NCI-H2171 treated with DMSO at 0.1 percent for 48 hours (cell line): ENCODE measurements around the gene SURF1.

Source experiments
- DNase-seq: peaks from one replicate; lab custom pipeline; 2025; lab: John Stamatoyannopoulos, UW

The SURF1 gene

DNA sequence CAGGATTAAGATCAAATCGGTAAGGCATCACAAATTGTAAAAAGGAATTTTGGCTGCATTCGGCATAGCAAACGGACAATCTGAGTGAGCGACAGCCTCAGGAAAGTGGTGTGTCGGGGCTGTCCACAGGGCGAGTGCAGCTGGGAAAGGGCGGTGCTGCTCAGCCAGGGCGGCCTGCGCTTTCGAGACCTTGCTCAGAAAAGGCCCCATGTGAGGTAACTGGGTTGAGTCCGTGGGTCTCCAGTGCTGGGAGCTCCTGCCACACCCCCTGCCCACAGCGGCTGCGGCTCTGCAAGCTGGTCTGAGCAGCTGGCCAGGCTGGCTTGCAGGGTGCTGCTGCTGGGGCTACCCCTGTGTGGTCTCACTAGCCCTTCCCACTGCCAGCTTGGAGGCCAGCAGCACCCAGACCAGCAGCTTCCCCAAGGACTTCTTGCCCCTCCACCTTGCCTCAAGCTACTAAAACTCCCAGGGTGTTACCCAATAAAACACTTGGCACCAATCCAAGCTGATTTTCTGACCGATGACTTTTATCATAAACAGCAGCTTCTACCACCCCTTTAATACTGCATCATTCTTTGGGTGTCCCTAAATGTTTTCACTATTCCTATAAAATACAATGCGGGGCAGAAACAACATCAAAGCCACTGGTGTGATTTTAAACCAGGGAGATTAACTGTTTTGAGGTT lies 6.2 kb upstream of the SURF1 start:
- DNase-seq, result no peak

DNA sequence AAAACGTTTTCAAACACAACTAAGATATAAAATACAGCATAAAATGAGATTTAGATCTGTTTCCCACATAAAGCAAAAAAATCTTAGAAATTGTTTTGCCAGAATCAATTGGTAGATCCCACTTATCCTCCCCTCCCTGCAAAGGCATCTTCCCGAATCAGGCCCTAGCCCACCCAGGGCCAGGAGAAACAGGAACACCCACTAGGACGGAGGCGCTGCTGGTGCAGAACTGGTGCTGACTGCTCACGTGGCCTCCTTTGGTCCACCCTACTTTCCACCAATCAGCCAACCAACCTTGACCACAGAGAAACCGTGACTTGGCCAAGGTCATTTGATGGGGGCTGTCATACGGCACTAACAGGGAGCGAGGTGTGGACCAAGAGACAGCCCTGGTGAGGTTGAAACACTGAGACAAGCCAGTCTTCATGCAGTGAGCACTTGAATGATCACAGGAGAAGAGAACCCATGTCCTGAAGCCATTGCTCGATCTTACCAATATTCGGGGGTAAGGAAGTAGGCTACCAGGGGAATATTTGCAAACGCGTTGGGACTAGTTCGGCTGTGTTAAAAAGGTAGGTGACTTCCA lies 5.3 kb upstream of the SURF1 start:
- DNase-seq, result no peak

DNA sequence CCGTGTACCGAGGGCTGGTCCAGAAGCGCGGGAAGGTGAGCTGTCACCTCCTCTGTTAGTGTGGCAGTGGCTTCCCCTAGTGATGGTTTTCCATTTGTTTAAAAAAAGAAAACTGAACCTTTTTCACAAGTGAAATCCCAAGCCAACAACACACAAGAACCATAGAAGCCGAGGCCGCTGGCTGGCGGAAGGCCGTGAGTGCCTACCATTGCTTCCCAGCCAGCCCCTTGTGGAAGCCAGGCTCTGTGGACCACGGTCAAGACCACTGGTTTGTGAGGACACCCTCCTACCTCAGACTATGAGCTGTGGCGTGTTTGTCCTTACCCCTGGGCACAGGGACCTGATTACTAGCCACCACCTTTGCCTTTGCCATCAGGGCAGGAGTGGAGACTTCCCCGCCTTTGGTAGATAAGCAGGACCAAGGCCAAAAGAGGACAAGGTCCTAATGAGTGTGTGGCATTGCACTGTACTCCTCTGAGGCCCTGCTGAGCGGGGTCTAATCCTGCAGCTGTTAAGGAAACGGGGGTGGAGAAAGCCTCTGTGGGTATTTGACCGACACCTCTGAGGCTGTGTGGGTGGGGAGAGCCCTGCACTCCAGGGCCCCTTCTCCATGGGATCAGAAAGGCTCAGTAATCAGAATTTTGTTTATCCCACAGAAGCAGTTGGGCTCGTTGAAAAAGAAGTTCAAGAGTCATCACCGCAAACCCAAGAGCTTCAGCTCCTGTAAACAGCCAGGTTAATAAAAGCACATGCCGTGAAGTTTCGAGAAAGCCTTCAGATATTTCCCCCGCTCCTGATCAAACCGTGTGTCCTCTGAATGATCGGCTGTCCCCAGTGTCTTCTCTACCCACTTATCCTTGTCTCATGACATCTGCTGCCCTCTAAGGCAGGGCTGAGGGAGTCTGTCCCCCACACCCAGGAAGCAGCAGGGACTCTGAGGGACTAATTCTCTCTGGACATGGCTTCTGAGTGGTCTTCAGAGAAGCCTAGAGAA lies 4.4 kb upstream of the SURF1 start:
- DNase-seq, result no peak

DNA sequence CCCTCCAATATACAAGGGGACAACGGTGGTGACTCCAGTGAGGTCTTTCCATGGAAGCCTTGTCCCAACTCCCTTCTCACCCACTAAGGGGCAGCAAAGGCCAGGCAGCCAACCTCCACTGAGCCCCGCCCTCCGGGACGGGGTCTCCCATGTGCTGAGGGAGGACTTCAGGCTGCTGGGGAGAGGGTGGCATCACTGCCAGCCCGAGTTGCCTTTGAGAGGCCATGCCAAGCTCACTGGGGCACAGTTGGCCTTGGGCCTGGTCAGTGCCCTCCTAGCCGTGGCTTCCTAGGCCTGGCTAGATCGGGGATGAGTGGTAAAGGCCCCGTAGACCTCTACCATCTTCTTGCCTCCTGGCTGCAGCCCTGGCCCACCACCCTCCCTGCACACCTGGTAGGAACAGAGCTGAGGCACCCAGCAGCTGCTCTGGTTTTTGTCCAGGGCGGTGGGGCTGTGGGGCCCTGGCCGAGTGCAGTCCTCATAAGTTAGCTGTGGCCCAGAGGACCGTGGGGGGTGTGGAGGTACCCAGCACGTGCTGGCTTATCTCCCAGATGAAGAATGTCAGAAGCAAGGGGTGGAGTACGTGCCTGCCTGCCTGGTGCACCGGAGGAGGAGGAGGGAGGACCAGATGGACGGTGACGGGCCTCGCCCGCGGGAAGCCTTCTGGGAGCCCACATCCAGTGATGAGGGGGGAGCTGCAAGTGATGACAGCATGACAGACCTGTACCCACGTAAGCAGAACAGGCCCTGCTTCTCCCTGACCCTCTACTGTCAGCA lies 3.3 kb upstream of the SURF1 start:
- DNase-seq, result peak; percentile 72

DNA sequence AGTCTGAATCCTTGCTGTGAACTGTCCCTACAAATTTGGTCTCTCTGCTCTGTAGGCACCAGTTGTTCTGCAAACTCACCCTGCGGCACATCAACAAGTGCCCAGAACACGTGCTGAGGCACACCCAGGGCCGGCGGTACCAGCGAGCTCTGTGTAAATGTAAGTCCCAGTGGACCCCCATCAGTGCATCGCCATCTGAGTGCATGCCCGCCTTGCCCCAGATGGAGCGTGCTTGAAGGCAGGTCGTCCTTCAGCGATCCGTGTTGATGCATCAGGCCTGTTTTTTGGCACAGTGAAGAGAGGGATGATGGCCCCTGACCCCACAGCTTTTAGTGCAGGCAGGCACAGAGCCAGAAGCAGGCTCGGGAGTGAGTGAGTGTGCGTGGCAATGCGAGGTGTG lies 1.4 kb upstream of the SURF1 start:
- DNase-seq, result no peak

DNA sequence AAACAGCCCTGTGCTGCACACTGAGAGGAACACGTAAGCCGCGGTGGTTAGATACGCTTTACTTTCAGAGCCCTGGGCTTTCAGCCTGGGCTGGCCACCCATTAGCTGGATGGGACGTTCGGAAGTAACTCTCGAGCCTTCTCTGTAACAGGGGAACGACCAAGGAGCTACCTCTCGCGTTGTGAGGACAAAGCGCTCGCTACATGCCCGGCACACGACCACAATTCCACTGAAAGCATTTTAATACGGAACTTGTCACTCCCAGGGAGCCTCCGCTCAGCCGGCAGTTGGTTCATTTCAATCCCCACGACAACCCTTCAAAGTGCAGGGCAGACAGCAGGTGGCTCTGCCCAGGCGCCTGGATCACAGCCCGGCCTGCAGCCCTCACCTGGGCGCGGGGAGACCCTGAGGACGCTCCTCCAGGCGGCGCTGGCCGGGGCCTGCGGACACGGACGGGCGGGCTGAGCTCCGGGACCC lies 368 bp downstream of the SURF1 start:
- peak; percentile 67 for DNase-seq

DNA sequence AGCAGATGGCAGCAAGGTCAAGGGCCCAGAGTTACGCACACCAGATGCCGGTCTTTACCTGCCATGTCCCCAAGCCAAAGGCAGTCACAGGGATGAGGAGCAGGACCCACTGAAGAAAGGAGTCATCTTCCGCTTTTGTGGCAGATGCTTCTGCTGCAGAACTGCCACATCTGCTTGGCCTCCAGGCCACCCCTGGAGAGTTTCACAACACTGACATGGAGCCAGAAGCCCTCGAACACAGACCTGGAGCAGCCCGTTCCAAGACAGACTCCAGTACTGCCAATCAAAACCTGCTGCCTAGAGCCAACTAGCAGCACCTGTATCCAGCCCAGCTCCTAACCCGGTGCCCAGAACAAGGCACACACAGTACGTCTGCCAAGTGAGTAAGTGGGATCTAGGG lies 1.5 kb downstream of the SURF1 start:
- DNase-seq, result no peak

DNA sequence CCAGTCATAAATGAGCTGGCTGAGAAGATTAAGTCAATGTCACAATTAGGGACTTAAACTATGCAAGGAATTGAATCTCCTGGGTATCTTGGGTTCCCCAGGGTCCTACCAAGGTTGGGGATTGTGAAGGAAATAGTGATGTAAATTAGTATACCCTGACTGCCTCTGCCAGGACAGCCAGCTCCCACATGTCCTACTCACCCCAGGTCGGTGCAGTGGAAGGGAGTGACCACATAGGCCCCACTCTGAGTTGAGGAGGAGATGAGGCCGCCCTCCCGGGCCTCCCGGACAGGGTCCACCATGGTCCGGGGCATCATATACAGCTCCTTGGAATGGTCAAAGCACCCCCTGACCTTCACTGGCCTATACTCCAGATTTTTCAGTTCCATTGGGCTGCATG lies 2.7 kb downstream of the SURF1 start:
- DNase-seq, result no peak

DNA sequence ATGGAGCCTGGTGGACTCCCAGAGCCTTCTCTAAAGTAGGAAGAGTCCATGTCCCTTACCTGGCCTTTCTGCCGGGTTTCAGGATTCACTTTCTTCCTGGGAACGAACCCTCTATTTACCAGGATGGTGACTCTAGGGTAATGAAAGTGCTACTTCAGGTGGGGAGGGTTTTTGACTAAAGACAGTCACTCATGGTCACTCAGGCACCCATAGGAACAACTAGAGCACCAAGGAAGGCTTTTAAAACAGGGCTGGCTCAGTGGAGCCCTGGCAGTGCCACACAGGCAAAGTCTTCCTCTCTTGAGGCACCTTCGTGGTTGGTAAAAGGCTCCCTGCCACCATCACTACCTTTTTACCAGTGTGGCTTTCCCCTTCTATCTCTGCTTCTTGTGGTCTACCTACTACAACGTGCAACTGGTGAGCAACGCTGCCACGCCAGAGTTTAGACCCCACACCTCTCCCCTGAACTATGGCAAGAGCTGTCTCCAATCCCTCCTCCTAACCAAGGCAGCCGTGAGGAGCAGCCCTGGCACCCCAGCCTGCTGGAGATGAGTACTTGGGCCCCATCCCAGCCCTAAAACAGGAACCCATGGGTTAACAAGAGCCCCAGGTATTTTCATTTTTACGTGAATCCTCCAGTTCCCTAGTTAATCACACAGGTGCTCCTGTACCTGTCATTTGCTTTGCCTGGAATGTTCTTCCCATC lies 3.5 kb downstream of the SURF1 start:
- no peak for DNase-seq

DNA sequence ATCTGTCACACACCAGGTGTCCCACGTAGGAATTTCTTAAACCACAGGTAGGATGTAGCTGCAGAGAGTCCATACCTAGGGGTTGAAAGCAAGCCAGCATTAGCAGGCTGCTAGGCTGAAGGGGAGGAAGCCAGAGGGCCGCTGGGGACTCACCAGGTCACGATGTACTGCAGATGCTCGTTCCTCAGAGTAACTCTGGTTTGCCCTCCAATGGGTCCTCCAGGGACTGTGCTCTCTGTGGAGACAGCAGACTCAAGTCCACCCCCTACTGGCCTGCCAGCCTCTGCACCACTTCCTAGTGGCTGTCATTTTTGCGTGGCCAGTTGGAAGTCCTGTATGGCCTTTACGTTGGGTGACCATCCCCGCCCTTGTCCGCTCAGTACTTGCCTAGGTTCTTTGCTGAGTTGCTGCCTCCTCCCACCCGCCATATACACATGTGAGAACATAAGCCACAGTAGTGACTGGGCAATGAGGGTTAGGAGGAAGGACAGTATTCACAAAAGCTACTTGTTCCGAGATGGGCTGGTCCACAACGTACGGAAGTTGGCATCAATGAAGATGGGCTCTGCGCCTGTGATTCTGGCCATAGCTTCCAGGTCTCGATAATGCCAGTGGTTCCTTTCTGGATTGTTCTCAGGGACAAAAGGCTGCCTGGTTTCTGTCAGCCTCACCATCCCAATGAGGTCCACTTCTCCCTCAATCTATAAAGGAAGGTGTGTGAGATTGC lies 4.2 kb downstream of the SURF1 start:
- peak; percentile 45 for DNase-seq

DNA sequence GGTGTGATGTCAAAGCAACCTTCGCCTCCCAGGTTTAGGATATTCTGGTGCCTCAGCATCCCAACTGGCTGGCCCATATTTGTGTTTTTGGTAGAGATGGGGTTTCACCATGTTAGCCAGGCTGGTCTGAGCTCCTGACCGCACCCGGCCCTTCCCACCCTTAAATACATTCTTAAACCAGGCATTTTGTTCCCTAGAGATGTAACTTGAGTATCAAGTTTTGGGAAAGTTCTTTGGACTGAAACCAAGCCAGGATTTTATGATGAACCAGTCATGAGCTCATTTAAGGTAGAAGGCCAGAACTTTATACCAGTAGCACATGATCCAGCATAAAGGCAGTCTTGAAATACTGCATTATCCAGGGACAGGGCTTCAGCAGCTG lies 4.8 kb downstream of the SURF1 start:
- DNase-seq, result no peak

DNA sequence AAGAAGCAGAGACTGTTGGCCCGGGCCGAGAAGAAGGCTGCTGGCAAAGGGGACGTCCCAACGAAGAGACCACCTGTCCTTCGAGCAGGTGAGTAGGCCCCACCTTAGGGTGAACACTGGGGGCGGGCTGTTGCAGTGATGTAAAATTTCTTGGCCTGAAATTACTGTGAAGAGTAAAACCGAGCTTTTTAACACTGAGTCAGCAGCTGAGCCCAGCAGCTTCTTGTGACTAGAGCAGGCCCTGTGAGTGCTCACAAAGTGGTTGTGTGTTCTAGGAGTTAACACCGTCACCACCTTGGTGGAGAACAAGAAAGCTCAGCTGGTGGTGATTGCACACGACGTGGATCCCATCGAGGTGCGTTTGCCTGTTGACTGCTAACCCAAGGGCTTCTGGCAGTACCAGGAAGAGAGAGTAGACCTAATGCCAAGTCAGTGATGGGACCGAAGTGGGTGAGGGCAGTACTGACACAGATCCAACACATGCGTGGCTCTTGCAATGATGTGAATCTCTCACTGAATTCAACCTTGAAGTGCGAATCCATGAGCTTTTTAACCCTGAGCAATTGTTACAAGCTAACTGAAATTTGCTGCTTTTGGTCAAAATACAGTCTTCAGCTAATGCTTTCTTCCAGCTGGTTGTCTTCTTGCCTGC lies 6.2 kb downstream of the SURF1 start:
- no peak for DNase-seq

DNA sequence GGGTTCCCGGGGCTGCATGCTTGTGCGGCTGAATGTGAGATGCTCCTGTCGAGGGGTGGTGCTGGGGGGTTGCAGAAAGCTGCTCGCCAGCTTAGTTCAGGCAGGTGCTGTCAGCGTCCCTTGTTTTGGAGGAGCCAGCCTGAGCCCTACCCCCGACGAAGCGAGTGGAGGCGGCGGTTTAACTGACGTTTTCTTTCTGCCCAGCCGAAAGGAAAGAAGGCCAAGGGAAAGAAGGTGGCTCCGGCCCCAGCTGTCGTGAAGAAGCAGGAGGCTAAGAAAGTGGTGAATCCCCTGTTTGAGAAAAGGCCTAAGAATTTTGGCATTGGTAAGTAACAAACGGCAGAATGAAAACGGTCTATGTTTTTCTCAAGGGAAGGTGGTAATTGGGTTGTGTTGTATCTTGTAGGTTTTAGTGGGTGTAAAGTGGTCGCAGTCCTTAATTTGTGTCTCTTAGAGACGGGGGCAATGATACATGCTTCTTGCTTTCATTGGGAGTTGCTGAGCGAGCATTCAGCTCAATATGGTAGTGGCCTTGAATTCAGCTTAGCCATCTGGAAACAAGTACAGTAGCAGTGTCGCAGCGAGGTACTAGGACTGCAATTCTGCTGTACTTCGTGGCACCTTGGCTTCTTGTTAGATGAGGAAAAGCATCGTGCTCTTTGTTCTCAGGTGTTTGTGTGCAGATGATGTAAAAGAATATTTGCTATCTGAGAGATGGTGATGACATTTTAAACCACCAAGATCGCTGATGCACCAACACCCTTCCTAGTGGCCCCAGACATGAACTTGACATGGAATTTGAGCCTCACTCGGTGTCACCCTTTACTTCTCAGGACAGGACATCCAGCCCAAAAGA lies 7.3 kb downstream of the SURF1 start:
- no peak for DNase-seq

DNA sequence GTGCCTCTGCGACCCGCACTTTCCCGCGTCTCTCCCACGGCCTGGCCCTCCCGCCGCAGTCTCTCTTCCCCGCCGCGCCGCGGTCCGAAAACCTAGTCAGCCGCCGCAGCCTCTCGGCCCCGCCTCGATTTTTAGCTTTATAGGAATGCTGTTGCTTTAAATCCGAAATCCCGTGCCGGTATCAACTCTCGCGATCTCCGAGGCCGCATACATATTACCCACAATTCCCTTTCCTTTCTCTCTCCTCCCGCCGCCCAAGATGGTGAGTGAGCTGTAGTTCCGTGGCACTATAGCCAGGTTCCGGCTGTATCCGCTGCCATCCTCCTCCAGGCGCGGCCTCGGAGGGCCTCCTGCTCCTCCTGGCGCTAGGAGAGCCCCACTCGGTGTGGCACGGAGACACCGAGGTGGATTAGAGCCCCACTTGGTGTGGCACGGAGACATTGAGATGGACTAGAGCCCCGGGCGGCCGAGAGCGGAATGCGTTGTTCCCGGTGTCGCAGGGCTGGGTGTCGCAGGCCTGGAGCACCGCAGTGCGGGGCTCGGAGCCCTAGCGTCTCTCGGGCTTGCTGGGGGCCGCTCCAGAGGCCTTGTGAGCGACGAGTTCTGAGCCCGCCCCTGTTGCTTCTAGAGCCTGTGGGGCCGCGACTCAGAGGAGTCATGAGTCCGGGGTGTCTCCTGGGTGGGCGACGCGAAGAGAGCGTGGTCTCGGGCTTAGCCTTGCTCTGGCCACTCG lies 8.1 kb downstream of the SURF1 start, which contains the start of the genes MED22 and RPL7A:
TSS of gene MED22 (minus strand) at position 147 of the 733 bp plus-strand sequence. CDS start 1,469 bp downstream, outside the sequence.
TSS of gene RPL7A (plus strand) at position 234 of the 733 bp plus-strand sequence. CDS start at position 260, 26 bp downstream.
- DNase-seq, result peak; percentile 99

DNA sequence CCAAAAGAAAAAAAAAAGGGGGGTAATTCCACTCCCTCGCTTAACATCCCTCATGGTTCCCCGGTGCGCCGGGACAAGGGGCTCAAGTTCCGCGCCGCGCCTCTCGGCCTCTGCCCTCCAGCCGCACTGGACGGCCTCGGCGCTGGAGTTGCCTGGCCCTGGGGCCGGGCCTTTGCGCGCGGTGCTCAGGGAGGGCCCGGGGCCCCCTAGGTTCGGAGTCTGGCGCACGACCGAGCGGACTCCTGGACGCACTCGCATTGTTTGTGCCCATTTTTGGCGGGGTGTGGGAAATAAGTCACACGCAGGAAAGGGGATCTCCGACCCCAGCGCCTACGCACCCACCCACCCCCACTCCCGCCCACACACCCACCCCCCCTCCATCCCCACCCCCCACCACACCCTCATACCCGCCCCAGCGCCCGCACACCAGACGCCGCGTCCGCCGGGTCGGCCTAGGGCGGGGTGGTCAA lies 8.7 kb downstream of the SURF1 start:
- peak; percentile 69 for DNase-seq

DNA sequence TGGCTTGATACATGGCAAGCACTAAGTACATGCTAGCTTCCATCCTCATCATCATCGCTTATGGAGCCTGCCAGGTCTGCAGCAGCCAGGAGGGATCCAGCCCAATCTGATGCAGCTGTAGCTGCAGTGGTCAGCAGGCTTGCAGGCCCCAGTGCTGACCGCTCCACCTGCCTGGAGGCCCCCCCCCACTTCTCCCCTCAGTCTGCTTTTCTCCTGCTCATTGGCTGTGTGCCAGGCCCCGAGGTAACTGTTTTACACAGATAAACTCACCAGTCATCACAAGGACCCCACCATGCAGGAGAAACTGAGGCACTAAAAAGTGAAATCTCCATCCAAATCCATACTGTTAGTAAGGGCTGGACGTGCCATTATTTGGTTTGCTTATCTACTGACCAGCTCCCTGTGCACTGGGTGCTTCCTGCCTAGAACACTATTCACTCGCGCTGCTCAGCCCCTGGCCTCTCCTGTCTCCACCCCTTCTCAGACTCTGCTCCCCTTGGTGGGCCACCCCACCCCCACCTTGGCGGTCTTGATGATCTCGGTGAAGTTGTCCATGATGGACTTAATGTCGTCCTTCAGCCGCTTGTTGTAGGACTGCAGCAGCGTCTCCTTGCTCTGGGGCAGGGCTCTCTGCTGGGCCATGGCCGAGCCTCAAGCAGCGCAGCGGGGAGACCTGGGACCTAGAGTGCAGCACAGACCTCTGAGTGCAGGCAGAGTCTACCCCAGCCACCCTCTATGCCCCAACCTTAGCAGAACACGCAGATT lies 10.1 kb downstream of the SURF1 start:
- no peak for DNase-seq

DNA sequence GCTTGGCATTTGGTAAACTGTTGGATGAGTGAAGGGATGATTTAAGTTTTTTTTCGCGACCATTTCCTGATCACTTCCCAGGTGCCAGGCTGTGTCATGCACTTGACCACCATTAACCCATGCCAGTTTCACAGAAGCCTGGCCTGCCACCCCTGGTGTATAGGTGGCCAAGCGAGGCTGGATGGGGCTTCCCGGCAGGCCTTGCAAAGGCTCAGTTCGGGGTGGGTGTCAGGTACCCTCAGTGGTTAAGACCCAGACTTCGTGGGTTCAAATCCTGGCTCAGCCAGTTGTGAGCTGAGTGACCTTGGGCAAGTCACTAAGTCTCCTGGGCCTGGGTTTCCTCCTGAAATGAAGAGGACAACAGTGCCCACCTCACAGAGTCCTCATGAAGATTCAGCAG lies 10.7 kb downstream of the SURF1 start:
- no peak for DNase-seq
